Tibial artery (tissue), 4 donors: Measurements from ENCODE around the gene DDX31.
A peak's percentile ranks its signal among the peaks of the same experiment; 100 is the strongest.
"Not testable (repeated sequence)": the region's sequence is repeated elsewhere in the genome, so short reads cannot be mapped to it uniquely, and the experiment has no call there.

Source experiments
- DNase-seq, 2 donors: peaks; one replicate each; pipeline ENCODE4 v3.0.0-alpha.2; 2019
- H3K27ac ChIP-seq, 2 donors: fragments of 200-600 bp; sonication (generic) in 1 of 2; 1 replicate in 1 of 2; 2 replicates in 1 of 2; pipeline ENCODE4 v1.5.1; 2018 to 2019; ENCODE audit warnings: mild to moderate bottlenecking in 1 of 2
- H3K27me3 ChIP-seq, 2 donors: fragments of 200-600 bp; sonication (generic) in 1 of 2; one replicate each; pipeline versions ENCODE4 v1.5.1 to v1.6.0; 2016 to 2019
- H3K36me3 ChIP-seq, 3 donors: fragments of 200-600 bp; sonication (generic) in 2 of 3; one replicate each; pipeline ENCODE4 v1.5.1; 2016 to 2019; ENCODE audit warnings: mild to moderate bottlenecking in 2 of 3
- H3K4me1 ChIP-seq, 4 donors: fragments of 200-600 bp; sonication (generic) in 2 of 4; 1 replicate in 3 of 4; 2 replicates in 1 of 4; pipeline ENCODE4 v1.5.1; 2016 to 2019
- H3K4me3 ChIP-seq, 2 donors: fragments of 200-600 bp; sonication (generic) in 1 of 2; 1 replicate in 1 of 2; 2 replicates in 1 of 2; pipeline ENCODE4 v1.5.1; 2018 to 2019; ENCODE audit warnings: mild to moderate bottlenecking in 2 of 2
- H3K9me3 ChIP-seq, 3 donors: fragments of 200-600 bp; sonication (generic) in 1 of 3; one replicate each; pipeline ENCODE4 v1.5.1; 2016 to 2019
- CTCF ChIP-seq, 2 experiments: fragments of 200-600 bp in 1 of 2; fragments of 450-650 bp in 1 of 2; IDR thresholded peaks; one replicate each; pipeline ENCODE4 v1.5.1; 2017 to 2019; ENCODE audit warnings: antibody characterized with exemption in 2 of 2, mild to moderate bottlenecking in 1 of 2, moderate library complexity in 1 of 2
- intact Hi-C: fragments of 100-400 bp; cut with DNase I; formaldehyde crosslinking; loops from one replicate; pipeline ENCODE4 v1.15.0; 2023; ENCODE audit warnings: low total_unique reads

Gene DDX31

DNA sequence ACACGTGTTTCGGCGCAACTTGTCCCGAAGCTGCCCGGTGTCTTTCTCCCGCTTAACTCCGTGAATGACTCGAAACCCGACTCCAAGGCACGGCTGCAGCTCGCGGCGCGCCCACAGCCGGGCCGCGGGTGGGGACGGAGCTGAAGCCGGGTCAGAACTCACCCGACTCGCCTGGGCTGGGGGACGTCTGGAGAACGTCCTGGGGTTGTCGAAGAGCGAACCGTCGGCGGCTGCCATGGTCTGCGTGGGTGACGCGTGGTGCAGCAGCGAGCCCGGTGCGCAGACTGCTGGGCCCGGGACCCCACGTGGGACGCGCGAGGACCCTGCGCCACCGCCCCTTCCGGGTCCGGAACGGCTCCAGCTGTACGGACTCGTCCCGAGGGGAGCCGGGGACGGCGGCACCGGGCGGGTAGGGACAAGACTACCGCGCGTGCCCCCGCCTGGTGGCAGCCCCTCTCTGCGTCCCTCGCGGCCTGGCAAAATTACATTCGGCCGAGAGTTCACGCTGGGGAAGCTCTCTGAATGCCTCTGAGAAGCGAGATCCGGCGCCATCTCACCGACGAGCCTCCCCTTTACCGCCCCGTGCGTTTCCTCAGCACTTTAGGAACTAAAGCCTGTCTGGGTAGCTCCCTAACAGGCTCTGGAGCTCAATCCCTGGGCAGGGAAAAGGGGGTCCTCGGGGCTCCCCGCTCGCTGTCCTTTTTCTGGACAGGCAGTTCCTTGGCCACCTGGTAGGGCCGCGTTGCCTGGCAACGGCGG, at the start of gene DDX31:
Gene DDX31 (minus strand): TSS at position 286 of the 759 bp plus-strand sequence. CDS start 49 bp downstream, at position 237.
- Histone ChIP-seq H3K27me3 (no peaks in the 10 kb centered on the region), H3K36me3 (no peaks in the 10 kb centered on the region), H3K4me1 (peaks cover 0 to 48% (median 22%) of the 10 kb centered on the region in 4 donors), H3K9me3 (no peaks in the 10 kb centered on the region), H3K4me3 (peak within 1 kb of the TSS; percentile 94 to 96), H3K27ac (peak within 1 kb of the TSS; percentile 95 to 96)
- intact Hi-C loops = loop anchor here (10.0 kb wide), 1 partner anchor 205 kb away; the partner anchor contains the start of genes AK8 and SPACA9
- no peak for TF ChIP-seq CTCF (IDR thresholded peaks at IDR 0.05)
- DNase-seq = peak; percentile 85 to 91

DNA sequence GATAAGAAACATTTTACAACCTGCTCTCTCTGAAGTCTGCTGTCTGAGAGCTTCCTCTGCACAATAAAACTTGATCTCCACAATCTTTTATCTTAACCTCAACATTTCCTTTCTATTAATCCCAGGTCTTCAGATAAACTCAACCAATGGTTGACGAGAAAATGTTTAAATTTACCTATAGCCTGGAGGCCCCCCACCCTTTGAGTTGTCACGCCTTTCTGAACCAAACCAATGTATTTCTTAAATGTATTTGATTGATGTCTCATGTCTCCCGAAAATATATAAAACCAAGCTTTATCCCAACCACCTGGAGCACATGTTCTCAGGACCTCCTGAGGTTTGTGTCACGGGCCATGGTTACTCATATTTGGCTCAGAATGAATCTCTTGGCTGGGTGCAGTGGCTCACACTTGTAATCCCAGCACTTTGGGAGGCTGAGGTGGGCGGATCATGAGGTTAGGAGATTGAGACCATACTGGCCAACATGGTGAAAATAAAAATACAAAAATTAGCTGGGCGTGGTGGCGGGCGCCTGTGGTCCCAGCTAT, 48.7 kb upstream of the DDX31 start:
- H3K4me1 ChIP-seq, H3K9me3 ChIP-seq, intact Hi-C loops, H3K27ac ChIP-seq, H3K36me3 ChIP-seq, H3K4me3 ChIP-seq, DNase-seq: not testable (repeated sequence)
- H3K27me3 ChIP-seq = peaks cover 0 to 33% of the 10 kb centered on the region in 2 donors

DNA sequence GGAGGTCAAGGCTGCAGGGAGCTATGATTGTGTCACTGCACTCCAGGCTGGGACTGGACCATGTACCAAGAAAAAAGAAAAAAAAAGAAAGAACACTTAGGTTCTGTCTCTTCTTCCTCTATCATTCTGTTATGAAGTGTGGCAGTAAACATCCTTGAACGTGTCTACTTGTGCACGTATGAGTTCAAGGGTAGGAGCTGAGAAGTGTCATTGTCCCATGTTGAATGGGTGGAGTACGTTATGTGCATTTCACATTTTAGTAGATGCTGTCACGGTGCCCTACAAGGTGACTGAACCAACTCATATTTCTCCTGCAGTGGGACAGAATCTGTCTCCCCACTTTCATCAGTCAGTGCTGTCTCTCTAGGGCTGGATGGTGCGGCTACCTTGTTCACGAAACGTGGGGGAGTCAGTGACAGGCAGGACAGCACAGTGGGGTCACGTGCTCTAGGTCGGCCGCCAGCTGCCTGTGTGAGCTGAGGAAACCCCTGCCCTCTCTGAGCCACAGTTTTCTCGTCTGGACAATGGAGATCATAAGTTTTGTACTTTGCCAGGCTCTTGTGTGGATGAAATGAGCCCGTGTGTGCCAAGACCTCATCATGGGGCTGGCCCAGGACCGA, 47.7 kb upstream of the DDX31 start:
- no peak overlapping the region for H3K4me3 ChIP-seq
- peaks cover 0 to 28% of the 10 kb centered on the region in 2 donors for H3K27me3 ChIP-seq
- H3K4me1 ChIP-seq = no peaks in the 10 kb centered on the region
- intact Hi-C loops = no loop called here
- no peaks in the 10 kb centered on the region for H3K36me3 ChIP-seq
- DNase-seq = no peak
- no peaks in the 10 kb centered on the region for H3K9me3 ChIP-seq
- no peak for TF ChIP-seq CTCF (IDR thresholded peaks at IDR 0.05)
- H3K27ac ChIP-seq = no peak overlapping the region

- Histone ChIP-seq H3K4me3 (no peak overlapping the region), H3K4me1 (no peaks in the 10 kb centered on the region), H3K36me3 (no peaks in the 10 kb centered on the region), H3K27me3 (peaks cover 0 to 23% of the 10 kb centered on the region in 2 donors), H3K27ac (no peak overlapping the region), H3K9me3 (no peaks in the 10 kb centered on the region)
- TF ChIP-seq CTCF (IDR thresholded peaks at IDR 0.05) = no peak
- intact Hi-C loops = no loop called here
- no peak for DNase-seq
Observed at GRCh38 chr9:132716007-132716406, 46.2 kb upstream of the DDX31 start.

GRCh38 chr9:132712753-132713152, 43.0 kb upstream of the DDX31 start:
- H3K9me3 ChIP-seq = no peaks in the 10 kb centered on the region
- H3K36me3 ChIP-seq = no peaks in the 10 kb centered on the region
- no peaks in the 10 kb centered on the region for H3K4me1 ChIP-seq
- no peak for DNase-seq
- intact Hi-C loops = no loop called here
- TF ChIP-seq CTCF (IDR thresholded peaks at IDR 0.05) = no peak
- H3K27me3 ChIP-seq = peaks cover 0 to 26% of the 10 kb centered on the region in 2 donors
- no peak overlapping the region for H3K27ac ChIP-seq
- H3K4me3 ChIP-seq = no peak overlapping the region

DNA sequence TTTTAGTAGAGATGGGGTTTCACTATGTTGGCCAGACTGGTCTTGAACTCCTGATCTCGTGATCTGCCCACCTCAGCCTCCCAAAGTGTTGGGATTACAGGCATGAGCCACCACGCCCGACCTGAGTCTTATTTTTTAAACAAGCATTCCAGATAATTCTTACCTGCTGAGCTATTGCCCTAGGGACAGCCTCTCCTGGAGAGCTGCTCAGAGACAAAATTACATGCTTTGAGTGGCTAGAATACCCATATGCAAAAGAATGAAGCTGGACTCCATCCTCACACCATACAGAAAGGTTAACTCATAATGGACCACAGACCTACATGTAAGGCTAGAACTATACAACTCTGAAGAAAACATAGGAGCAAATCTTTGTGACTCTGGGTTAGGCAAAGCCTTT, 42.1 kb upstream of the DDX31 start:
- Histone ChIP-seq H3K4me1 (no peaks in the 10 kb centered on the region), H3K27ac (no peak overlapping the region), H3K36me3 (no peaks in the 10 kb centered on the region), H3K9me3 (no peaks in the 10 kb centered on the region), H3K4me3 (no peak overlapping the region), H3K27me3 (peaks cover 0 to 18% of the 10 kb centered on the region in 2 donors)
- intact Hi-C loops = no loop called here
- TF ChIP-seq CTCF (IDR thresholded peaks at IDR 0.05) = no peak
- no peak for DNase-seq

GRCh38 chr9:132711152-132711551, 41.4 kb upstream of the DDX31 start:
- H3K27me3 ChIP-seq = peaks cover 0 to 21% of the 10 kb centered on the region in 2 donors

More at GRCh38 chr9:132711152-132711551, 41.4 kb upstream of the DDX31 start:
- intact Hi-C loops, DNase-seq, H3K36me3 ChIP-seq, H3K4me1 ChIP-seq, H3K4me3 ChIP-seq, H3K9me3 ChIP-seq, H3K27ac ChIP-seq: not testable (repeated sequence)
